Pericardium fibroblast (primary cell): ENCODE data around the gene TMPRSS11D. TPM values are rescaled to one million over a fixed set of nuclear protein-coding genes. Genes with fewer than 3 reads are reported as not detected.

ENCODE experiments used
- total RNA-seq: library from RNA; depleted of rRNA; stranded (reverse); fragments of >200 nt; gene quantifications from 2 replicates; pipeline ENCODE4 v1.2.3, GENCODE V29; 2015

Gene TMPRSS11D, protein sequence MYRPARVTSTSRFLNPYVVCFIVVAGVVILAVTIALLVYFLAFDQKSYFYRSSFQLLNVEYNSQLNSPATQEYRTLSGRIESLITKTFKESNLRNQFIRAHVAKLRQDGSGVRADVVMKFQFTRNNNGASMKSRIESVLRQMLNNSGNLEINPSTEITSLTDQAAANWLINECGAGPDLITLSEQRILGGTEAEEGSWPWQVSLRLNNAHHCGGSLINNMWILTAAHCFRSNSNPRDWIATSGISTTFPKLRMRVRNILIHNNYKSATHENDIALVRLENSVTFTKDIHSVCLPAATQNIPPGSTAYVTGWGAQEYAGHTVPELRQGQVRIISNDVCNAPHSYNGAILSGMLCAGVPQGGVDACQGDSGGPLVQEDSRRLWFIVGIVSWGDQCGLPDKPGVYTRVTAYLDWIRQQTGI
- total RNA-seq, result not detected in 2 replicates

GRCh38 chr4:67883902-67884301 lies at the start of gene TMPRSS11D:
Gene TMPRSS11D (minus strand): TSS chr4:67884002. CDS start chr4:67883933, 69 bp downstream.

Other genes with a start within 250 kb of the TMPRSS11D start
- gene UBA6, start 182.8 kb downstream of the TMPRSS11D start, total RNA-seq, result 28.7 and 49.7 TPM in 2 replicates
- gene GNRHR, start 129.6 kb downstream of the TMPRSS11D start, total RNA-seq, result not detected in 2 replicates
- gene TMPRSS11A, start 79.5 kb upstream of the TMPRSS11D start, total RNA-seq, result not detected in 2 replicates
- not detected in 2 replicates for gene TMPRSS11F, start 245.9 kb upstream of the TMPRSS11D start, total RNA-seq